Measurements from ENCODE around the gene VCPKMT.
"Not testable (repeated sequence)": the region's sequence is repeated elsewhere in the genome, so short reads cannot be mapped to it uniquely, and the experiment has no call there.

VCPKMT gene

GRCh38 chr14:50092006-50092555 lies 24.3 kb downstream of the VCPKMT start:
- DNase-seq (ENCODE audit: low spot score), result no peak

- no peak for DNase-seq (ENCODE audit: low spot score)
Measured at GRCh38 chr14:50091240-50091913, 25.0 kb downstream of the VCPKMT start.

DNA sequence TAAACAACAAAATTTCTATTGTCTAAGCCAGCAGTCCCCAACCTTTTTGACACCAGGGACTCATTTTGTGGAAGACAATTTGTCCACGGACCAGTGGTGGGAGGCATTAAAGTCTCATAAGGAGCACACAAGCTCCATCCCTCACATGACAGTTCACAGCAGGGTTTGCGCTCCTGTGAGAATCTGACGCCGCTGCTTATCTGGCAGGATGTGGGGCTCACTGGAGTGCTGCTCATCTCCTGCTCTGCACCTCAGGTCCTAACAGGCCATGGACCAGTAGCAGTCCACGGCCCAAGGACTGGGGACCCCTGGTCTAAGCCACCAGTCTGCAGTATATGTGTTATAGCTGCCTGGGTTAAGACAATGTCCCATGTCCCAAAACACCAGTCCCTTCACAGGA lies 27.2 kb downstream of the VCPKMT start:
- peak; percentile 25 for DNase-seq (ENCODE audit: low spot score)

- no peak for DNase-seq (ENCODE audit: low spot score)
Measured at GRCh38 chr14:50088731-50089130, 27.6 kb downstream of the VCPKMT start.

- no peak for DNase-seq (ENCODE audit: low spot score)
Measured at GRCh38 chr14:50088117-50088515, 28.3 kb downstream of the VCPKMT start.

- DNase-seq (ENCODE audit: low spot score), result no peak
Measured at GRCh38 chr14:50087341-50088116, 28.8 kb downstream of the VCPKMT start.

GRCh38 chr14:50086321-50086711 lies 30.1 kb downstream of the VCPKMT start:
- DNase-seq (ENCODE audit: low spot score), result no peak

- peak; percentile 39 for DNase-seq (ENCODE audit: low spot score)
Measured at GRCh38 chr14:50085570-50086320, 30.6 kb downstream of the VCPKMT start.

DNA sequence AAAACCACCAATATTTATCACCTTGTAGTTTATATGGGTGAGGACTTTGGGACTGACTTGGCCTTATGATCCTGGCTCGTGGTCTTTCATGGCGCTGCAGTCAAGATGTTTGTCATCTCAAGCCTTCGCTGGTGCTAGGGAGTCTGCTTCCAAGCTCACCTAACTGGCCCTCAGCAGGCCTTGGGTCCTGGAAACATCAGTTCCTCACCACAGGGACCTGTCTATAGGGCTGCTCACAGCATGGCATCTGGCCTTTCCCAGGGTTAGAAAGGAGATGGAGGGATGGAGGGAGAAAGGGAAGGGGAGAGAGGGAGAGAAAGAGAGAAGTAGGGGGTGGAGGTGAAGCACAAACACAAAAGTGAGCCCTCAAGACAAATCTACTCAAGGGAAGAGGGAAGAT lies 31.7 kb downstream of the VCPKMT start:
- no peak for DNase-seq (ENCODE audit: low spot score)

GRCh38 chr14:50083467-50084337 lies 32.7 kb downstream of the VCPKMT start:
- peak; percentile 80 for DNase-seq (ENCODE audit: low spot score)

GRCh38 chr14:50082784-50083466 lies 33.4 kb downstream of the VCPKMT start:
- DNase-seq (ENCODE audit: low spot score), result peak; percentile 88

GRCh38 chr14:50082308-50082742 lies 34.0 kb downstream of the VCPKMT start:
- DNase-seq (ENCODE audit: low spot score), result peak; percentile 60

- DNase-seq (ENCODE audit: low spot score), result not testable (repeated sequence)
Measured at GRCh38 chr14:50079103-50079502, 37.3 kb downstream of the VCPKMT start.

DNA sequence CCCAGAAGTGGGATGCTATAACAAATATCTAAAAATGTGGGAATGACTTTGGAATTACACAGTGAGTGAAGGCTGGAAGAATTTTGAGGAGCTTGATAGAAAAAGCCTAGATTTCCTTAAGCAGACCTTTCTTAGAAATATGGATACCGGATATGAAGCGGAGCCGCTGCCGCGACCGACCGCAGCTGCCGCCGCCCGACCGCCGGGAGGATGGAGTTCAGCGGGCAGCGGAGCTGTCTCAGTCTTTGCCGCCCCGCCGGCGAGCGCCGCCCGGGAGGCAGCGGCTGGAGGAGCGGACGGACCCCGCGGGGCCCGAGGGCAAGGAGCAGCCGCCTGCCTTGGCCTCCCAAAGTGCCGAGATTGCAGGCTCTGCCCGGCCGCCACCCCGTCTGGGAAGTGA lies 42.7 kb downstream of the VCPKMT start:
- not testable (repeated sequence) for DNase-seq (ENCODE audit: low spot score)

DNA sequence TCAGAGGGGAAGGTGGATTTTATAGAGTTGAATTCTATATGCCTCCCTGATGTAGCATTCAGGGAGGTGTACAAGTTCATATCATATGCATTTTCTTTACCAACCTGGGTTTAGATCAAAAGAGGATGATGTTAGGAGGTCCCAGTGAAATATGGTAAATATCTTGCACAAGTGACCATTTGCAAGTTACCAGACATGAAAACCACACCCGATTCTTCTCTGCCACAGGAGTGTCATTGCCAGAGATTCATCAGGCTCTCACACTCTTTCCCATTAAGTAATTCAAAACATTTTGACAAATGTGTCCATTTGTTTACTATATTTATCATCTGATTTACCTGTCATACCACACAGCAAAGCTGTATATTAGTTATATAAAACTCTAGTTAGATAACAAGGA lies 44.0 kb downstream of the VCPKMT start:
- no peak for DNase-seq (ENCODE audit: low spot score)

DNA sequence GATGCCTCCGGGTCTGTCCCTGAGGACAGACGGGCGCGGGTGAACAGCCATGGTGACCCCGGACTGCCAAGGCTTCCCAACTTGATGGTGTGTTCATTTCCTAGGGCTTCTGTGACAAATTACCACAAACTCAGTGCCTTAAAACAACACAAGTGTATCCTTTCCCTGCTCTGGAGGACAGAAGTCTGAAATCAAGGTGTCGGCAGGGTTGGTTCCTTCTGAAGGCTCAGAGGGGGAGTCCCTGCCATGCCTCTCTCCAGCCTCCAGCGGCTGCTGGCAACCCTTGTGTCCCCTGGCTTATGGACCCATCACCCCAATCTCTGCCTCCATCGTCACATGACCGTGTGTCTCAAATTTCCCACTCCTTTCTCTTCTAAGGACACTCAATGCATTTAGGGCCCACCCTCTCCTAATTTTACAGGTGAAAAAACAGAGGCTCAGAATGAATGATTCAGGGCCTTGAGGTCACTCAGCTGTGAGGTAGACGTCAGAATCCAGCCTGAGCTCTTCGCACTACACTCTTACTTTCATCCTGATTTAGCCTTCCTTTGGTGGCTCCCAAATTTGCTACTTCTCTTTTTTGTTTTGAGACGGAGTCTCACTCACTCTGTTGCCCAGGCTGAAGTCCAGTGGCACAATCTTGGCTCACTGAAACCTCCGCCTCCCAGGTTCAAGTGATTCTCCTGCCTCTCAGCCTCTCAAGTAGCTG lies 45.4 kb downstream of the VCPKMT start:
- DNase-seq (ENCODE audit: low spot score), result no peak

GRCh38 chr14:50070230-50070629 lies 46.1 kb downstream of the VCPKMT start:
- no peak for DNase-seq (ENCODE audit: low spot score)

- no peak for DNase-seq (ENCODE audit: low spot score)
Measured at GRCh38 chr14:50069325-50069724, 47.0 kb downstream of the VCPKMT start.

DNA sequence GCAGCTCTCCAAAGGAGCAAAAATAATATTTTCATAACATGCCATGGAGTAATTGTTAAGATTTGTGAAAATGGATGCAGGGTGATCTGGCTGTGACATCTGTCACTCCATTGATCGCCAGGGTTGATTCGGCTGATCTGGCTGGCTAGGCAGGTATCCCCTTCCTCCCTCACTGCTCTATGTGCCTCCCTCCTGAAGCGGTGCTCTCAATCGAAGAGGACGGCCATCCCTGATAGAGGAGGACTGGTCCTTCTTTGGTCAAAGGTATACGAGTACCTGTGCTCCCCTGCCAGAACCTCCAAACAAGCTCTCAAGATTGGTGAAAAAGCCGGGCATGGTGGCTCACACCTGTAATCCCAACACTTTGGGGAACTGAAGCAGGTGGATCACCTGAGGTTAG lies 47.9 kb downstream of the VCPKMT start:
- no peak for DNase-seq (ENCODE audit: low spot score)

Data from CD4-positive, alpha-beta T cell treated with Interleukin-15 for 4 hours (primary cell).